ENCODE results near the gene RAB36.

DNA sequence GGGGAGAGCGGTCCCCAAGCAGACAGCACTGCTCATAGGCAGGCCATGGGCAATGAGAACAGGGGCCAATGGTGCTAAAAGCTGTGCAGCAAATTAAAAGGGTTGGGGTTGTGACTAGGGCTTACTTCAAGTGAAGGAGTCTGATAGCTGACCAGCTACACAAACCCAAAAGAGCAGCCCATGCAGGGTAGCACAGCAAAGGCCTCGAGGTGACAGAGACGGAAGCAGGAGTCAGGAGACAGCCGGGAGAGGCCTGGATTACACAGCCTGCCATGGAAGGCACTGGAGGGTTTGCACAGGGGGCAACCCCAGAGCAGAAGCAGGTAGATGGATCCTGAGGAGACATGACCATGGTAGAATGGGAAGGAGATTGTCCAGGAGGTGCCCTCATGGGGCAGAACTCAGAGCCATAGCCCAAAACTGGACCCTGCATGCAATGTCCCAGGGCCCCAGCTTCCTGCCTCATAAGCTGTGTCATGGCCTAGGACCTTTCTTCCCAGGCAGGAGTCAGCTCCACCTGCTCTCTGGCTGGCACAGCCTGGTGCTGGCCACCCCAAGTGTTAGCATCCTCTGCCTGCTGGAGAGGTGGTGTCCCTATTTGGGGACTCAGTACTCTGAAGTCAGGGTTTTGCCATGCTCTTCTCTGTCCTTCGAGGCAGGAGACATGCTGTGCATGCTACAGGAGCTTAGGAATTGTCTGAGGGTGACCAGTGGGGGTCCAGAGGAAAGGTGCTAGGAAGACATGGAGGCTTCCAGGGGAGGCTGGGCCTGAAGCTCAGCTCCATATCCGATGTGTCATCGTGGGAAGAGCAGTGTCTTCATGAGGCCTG lies 36.8 kb upstream of the RAB36 start:
- TF ChIP-seq, protein P1, sequence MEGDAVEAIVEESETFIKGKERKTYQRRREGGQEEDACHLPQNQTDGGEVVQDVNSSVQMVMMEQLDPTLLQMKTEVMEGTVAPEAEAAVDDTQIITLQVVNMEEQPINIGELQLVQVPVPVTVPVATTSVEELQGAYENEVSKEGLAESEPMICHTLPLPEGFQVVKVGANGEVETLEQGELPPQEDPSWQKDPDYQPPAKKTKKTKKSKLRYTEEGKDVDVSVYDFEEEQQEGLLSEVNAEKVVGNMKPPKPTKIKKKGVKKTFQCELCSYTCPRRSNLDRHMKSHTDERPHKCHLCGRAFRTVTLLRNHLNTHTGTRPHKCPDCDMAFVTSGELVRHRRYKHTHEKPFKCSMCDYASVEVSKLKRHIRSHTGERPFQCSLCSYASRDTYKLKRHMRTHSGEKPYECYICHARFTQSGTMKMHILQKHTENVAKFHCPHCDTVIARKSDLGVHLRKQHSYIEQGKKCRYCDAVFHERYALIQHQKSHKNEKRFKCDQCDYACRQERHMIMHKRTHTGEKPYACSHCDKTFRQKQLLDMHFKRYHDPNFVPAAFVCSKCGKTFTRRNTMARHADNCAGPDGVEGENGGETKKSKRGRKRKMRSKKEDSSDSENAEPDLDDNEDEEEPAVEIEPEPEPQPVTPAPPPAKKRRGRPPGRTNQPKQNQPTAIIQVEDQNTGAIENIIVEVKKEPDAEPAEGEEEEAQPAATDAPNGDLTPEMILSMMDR (optimal IDR thresholded peaks at IDR 0.05 in 1 of 3, IDR thresholded peaks at IDR 0.05 in 1 of 3, conservative IDR thresholded peaks at IDR 0.05 in 1 of 3; ENCODE audit: extremely low read depth in 1 of 3, insufficient read depth in 2 of 3, low read length in 3 of 3), result no peak
- no peak for TF ChIP-seq EZH2 (IDR thresholded peaks at IDR 0.05; ENCODE audit: low read length)

Measured in keratinocyte (primary cell).